Measurements from ENCODE around the gene ARPC5. TPM values are rescaled to one million over a fixed set of nuclear protein-coding genes. Genes with fewer than 3 reads are reported as not detected.

ARPC5 gene
- total and polyA plus RNA-seq, 2 of the 8 experiments (the other 6 are each of a cell fraction or from before 2014, with no cell fraction given) = 24.0 to 60.8 TPM

GRCh38 chr1:183655562-183656075 is 20.0 kb upstream of the ARPC5 start:
- Histone ChIP-seq H4K20me1 (replicated peaks in 1 of 2; ENCODE audit: control insufficient read depth in 1 of 2, insufficient read depth in 2 of 2, low read length in 2 of 2) (no peaks in the 10 kb centered on the region), H4K5ac (ENCODE audit: insufficient read length, low read depth, low read length) (no peak overlapping the region), H2AK5ac (ENCODE audit: low read depth, low read length) (no peak overlapping the region), H4K8ac (ENCODE audit: extremely low read depth, insufficient read depth, low read length) (no peak overlapping the region), H3K36me3 (ENCODE audit: control insufficient read depth in 2 of 4, insufficient read depth in 4 of 4, low read length in 3 of 4) (no peaks in the 10 kb centered on the region), H3K79me1 (ENCODE audit: low read depth, low read length) (no peaks in the 10 kb centered on the region), H2BK12ac (ENCODE audit: low read depth, low read length) (no peak overlapping the region), H2AFZ (ENCODE audit: low read length) (peak overlapping the region; percentile 74), H3K23me2 (ENCODE audit: low read depth, low read length) (no peaks in the 10 kb centered on the region), H3K27ac (ENCODE audit: low read depth, low read length) (no peak overlapping the region), H2BK20ac (ENCODE audit: low read length) (no peak overlapping the region), H3K79me2 (ENCODE audit: control insufficient read depth in 1 of 2, insufficient read depth in 2 of 2, low read length in 2 of 2) (no peaks in the 10 kb centered on the region), H3K56ac (replicated peaks; ENCODE audit: insufficient read length, low read depth, low read length) (no peak overlapping the region), H2BK120ac (replicated peaks; ENCODE audit: low read depth, low read length) (no peak overlapping the region), H3K14ac (ENCODE audit: insufficient read length) (no peak overlapping the region), H3K4me3 (ENCODE audit: extremely low read depth in 1 of 4, insufficient read depth in 2 of 4, low read depth in 3 of 4, low read length in 4 of 4) (no peak overlapping the region), H2BK5ac (ENCODE audit: low read depth, low read length) (no peak overlapping the region), H3K23ac (ENCODE audit: insufficient read length) (no peak overlapping the region), H2BK15ac (ENCODE audit: low read length) (no peak overlapping the region), H3K4me2 (ENCODE audit: insufficient read depth in 1 of 2, low read depth in 2 of 2, low read length in 2 of 2) (no peak overlapping the region), H3K9ac (replicated peaks in 1 of 4; ENCODE audit: extremely low read depth in 1 of 4, low read depth in 3 of 4, low read length in 3 of 4) (no peak overlapping the region), H3K4ac (replicated peaks; ENCODE audit: insufficient read length, low read depth, low read length) (no peak overlapping the region), H3K27me3 (replicated peaks in 1 of 4; ENCODE audit: control insufficient read depth in 3 of 4, extremely low read depth in 1 of 4, insufficient read depth in 3 of 4, low read length in 3 of 4) (no peaks in the 10 kb centered on the region), H4K91ac (replicated peaks; ENCODE audit: insufficient read length, low read length) (no peak overlapping the region), H3K18ac (ENCODE audit: extremely low read depth, low read length) (no peak overlapping the region), H3K9me3 (ENCODE audit: insufficient read depth in 2 of 2, low read depth in 1 of 2, low read length in 1 of 2) (peaks cover 0 to 7% of the 10 kb centered on the region in 2 experiments; a peak in 1 of 4 replicates), H3K4me1 (replicated peaks in 1 of 4; ENCODE audit: control insufficient read depth in 3 of 4, insufficient read depth in 4 of 4, low read length in 3 of 4) (no peaks in the 10 kb centered on the region)
- CTCF ChIA-PET (ENCODE audit: partially characterized antibody) = interaction anchor here (0.6 to 6.2 kb wide), 39 partner anchors 9 to 643 kb away, joined by 3 to 87 read pairs (median 4); no protein-coding TSS in a partner anchor
- FAIRE-seq (peak; percentile 92), DNase-seq (ENCODE audit: low read depth in 1 of 2, low spot score in 2 of 2) (peak; percentile 57 to 89)
- POLR2A ChIA-PET (ENCODE audit: partially characterized antibody) = interaction anchor here (0.6 to 0.8 kb wide), 3 partner anchors 29 to 374 kb away, joined by 3 to 4 read pairs (median 4); no protein-coding TSS in a partner anchor
- 35% methylated on average over 4 of the region's 4 CpGs; no CpG with 5 or more reads in 1 of the 2 experiments for WGBS, 2 experiments (ENCODE audit: extremely low coverage in 1 of 2, insufficient coverage in 1 of 2, insufficient read length in 1 of 2, insufficient replicate concordance in 2 of 2, low coverage in 1 of 2, low lambda C conversion rate in 2 of 2, missing lambda C conversion rate in 1 of 2)
- no peak for TF ChIP-seq EGR1 (IDR thresholded peaks at IDR 0.05; ENCODE audit: borderline replicate concordance, low read depth, low read length)
- TF ChIP-seq SUZ12 (IDR thresholded peaks at IDR 0.05; ENCODE audit: low read length) = no peak
- TF ChIP-seq RAD21 (IDR thresholded peaks at IDR 0.05 in 1 of 2, conservative IDR thresholded peaks at IDR 0.05 in 1 of 2; ENCODE audit: low read depth in 2 of 2, low read length in 2 of 2) = peak; percentile 94 to 95
- no peak for TF ChIP-seq TCF12 (IDR thresholded peaks at IDR 0.05; ENCODE audit: low read depth, low read length)
- no peak for TF ChIP-seq CBX8 (IDR thresholded peaks at IDR 0.05; ENCODE audit: borderline replicate concordance, low read depth, low read length)
